Measurements from ENCODE around the gene CLEC11A. TPM values are rescaled to one million over a fixed set of nuclear protein-coding genes. Genes with fewer than 3 reads are reported as not detected.
A peak's percentile ranks its signal among the peaks of the same experiment; 100 is the strongest.

Gene CLEC11A, protein sequence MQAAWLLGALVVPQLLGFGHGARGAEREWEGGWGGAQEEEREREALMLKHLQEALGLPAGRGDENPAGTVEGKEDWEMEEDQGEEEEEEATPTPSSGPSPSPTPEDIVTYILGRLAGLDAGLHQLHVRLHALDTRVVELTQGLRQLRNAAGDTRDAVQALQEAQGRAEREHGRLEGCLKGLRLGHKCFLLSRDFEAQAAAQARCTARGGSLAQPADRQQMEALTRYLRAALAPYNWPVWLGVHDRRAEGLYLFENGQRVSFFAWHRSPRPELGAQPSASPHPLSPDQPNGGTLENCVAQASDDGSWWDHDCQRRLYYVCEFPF
- 1 to 10 TPM; 2.2 to 2.7 TPM for total RNA-seq

DNA sequence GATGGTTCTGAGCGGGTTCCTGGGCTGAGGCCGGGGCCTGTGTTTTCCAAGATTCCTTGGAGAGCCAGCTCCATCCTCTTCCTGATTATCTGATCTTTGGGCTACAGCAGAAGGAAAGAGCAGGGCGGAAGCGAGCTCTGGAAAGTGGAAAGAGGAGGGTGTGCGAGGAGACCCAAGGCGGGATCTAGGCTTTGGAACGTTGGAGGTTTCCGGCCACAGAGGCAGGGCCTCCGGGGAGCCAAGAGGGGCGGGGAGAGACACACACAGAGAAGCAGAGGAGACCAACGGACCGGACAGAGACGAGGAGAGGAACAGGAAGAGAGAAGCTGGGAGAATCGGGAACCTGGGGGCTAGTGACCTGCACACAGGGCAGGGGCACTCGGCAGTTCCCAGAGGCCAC lies at the start of gene CLEC11A:
Gene CLEC11A, plus strand, starts transcription at position 296 of the 400 bp plus-strand sequence. CDS start 162 bp downstream, outside the sequence.
- intact Hi-C loops (cut with micrococcal nuclease): loop anchor here (5.0 kb wide), 1 partner anchor 59 kb away; no protein-coding TSS in a partner anchor
- CTCF ChIA-PET: interaction anchor here (1.1 to 2.0 kb wide), 3 partner anchors 10 to 199 kb away, joined by 3 to 4 read pairs (median 4); no protein-coding TSS in a partner anchor
- H3K27me3 Mint-ChIP-seq: peaks cover 41% of the 10 kb centered on the region
- peak within 1 kb of the TSS; percentile 83 for H3K4me3 Mint-ChIP-seq
- TF ChIP-seq, protein P1, sequence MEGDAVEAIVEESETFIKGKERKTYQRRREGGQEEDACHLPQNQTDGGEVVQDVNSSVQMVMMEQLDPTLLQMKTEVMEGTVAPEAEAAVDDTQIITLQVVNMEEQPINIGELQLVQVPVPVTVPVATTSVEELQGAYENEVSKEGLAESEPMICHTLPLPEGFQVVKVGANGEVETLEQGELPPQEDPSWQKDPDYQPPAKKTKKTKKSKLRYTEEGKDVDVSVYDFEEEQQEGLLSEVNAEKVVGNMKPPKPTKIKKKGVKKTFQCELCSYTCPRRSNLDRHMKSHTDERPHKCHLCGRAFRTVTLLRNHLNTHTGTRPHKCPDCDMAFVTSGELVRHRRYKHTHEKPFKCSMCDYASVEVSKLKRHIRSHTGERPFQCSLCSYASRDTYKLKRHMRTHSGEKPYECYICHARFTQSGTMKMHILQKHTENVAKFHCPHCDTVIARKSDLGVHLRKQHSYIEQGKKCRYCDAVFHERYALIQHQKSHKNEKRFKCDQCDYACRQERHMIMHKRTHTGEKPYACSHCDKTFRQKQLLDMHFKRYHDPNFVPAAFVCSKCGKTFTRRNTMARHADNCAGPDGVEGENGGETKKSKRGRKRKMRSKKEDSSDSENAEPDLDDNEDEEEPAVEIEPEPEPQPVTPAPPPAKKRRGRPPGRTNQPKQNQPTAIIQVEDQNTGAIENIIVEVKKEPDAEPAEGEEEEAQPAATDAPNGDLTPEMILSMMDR (IDR thresholded peaks at IDR 0.05): no peak
- POLR2A ChIA-PET: interaction anchor here (0.8 kb wide), 1 partner anchor 72 kb away, joined by 3 read pairs; no protein-coding TSS in a partner anchor
- H3K9me3 Mint-ChIP-seq: no peaks in the 10 kb centered on the region
- no peak within 1 kb of the TSS for H3K27ac Mint-ChIP-seq
- DNase-seq (no peak), ATAC-seq (no peak)
- H3K36me3 Mint-ChIP-seq (ENCODE audit: low read depth): no peaks in the 10 kb centered on the region
- H3K4me1 Mint-ChIP-seq (ENCODE audit: low read depth): peaks cover 20% of the 10 kb centered on the region

DNA sequence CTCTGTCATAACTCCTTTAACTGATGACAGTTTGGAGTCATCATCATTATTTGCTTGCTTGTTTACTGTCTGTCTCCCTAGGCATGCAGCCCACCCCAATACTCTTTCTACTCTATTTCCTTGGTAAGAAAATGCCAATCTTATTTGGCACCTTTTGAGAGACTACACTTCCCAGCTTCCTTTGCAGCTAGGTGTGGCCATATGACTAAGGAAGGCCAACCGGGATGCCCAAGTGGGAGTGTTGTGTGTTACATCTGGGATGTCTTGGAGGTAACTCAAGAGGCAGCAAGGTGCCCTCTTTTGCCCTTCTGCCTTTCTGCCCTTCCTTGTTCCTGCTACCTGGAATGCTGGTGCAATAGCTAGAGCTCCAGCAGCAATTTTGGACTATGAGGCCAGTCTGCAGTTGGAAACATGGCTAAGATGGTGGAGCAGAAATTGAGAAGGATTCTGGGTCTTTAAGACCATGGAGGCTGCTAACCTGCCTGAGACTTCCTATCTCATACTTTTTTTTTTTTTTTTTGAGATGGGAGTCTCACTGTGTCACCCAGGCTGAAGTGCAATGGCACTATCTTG lies 46.5 kb upstream of the CLEC11A start:
- H3K4me1 Mint-ChIP-seq (ENCODE audit: low read depth): peaks cover 2% of the 10 kb centered on the region
- H3K9me3 Mint-ChIP-seq: no peaks in the 10 kb centered on the region
- TF ChIP-seq, protein P1 (IDR thresholded peaks at IDR 0.05): no peak
- no peaks in the 10 kb centered on the region for H3K36me3 Mint-ChIP-seq (ENCODE audit: low read depth)
- intact Hi-C loops (cut with micrococcal nuclease): no loop called here
- ChIA-PET CTCF (no interaction called here), POLR2A (no interaction called here)
- H3K27me3 Mint-ChIP-seq: peaks cover 46% of the 10 kb centered on the region
- DNase-seq (no peak), ATAC-seq (no peak)
- no peak overlapping the region for H3K4me3 Mint-ChIP-seq
- no peak overlapping the region for H3K27ac Mint-ChIP-seq

DNA sequence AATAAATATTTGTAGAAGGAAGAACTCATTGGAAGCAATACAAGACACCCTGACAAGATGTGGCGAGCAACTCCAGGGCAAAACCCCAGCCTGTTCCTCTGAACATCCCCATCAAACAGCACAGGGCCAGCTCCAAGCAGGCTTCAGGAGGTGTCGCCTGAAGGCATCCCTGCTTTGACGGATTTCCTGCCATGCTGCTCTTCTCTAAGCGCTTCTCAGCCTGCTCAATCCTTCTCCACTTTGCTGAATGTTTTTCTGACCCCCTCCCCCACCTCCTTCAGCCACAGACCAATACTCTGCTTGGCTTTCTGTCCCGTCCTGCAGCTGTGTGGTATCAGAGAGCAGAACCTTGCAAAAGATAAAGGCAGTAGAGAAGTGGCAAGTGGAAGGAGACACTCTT lies 45.5 kb upstream of the CLEC11A start:
- H3K27ac Mint-ChIP-seq: no peak overlapping the region
- no peaks in the 10 kb centered on the region for H3K36me3 Mint-ChIP-seq (ENCODE audit: low read depth)
- peaks cover 42% of the 10 kb centered on the region for H3K27me3 Mint-ChIP-seq
- TF ChIP-seq, protein P1 (IDR thresholded peaks at IDR 0.05): no peak
- DNase-seq (no peak), ATAC-seq (no peak)
- peaks cover 2% of the 10 kb centered on the region for H3K4me1 Mint-ChIP-seq (ENCODE audit: low read depth)
- H3K9me3 Mint-ChIP-seq: no peaks in the 10 kb centered on the region
- ChIA-PET CTCF (no interaction called here), POLR2A (no interaction called here)
- intact Hi-C loops (cut with micrococcal nuclease): no loop called here
- H3K4me3 Mint-ChIP-seq: no peak overlapping the region

GRCh38 chr19:50678323-50678722 lies 44.8 kb upstream of the CLEC11A start:
- ChIA-PET CTCF (no interaction called here), POLR2A (no interaction called here)
- H3K27me3 Mint-ChIP-seq: peaks cover 35% of the 10 kb centered on the region
- no peak overlapping the region for H3K27ac Mint-ChIP-seq
- TF ChIP-seq, protein P1 (IDR thresholded peaks at IDR 0.05): no peak
- intact Hi-C loops (cut with micrococcal nuclease): no loop called here
- no peaks in the 10 kb centered on the region for H3K36me3 Mint-ChIP-seq (ENCODE audit: low read depth)
- no peaks in the 10 kb centered on the region for H3K9me3 Mint-ChIP-seq
- DNase-seq (no peak), ATAC-seq (no peak)
- no peak overlapping the region for H3K4me3 Mint-ChIP-seq
- peaks cover 2% of the 10 kb centered on the region for H3K4me1 Mint-ChIP-seq (ENCODE audit: low read depth)

Data from activated CD8-positive, alpha-beta T cell treated with anti-CD3 and anti-CD28 coated beads for 36 hours (primary cell).